Gastroesophageal sphincter (tissue), 4 donors: ENCODE results near the gene GPR17. TPM values are rescaled to one million over a fixed set of nuclear protein-coding genes. Genes with fewer than 3 reads are reported as not detected.

ENCODE experiments used
- ATAC-seq: fragments of 150-250 bp; one replicate; pipeline ENCODE4 v1.9.1; 2016; ENCODE audit warnings: mild to moderate bottlenecking, moderate library complexity
- H3K27ac ChIP-seq, 4 donors: fragments of 200-600 bp; sonication (generic) in 3 of 4; 1 replicate in 3 of 4; 2 replicates in 1 of 4; pipeline ENCODE4 v1.5.1; 2016 to 2019
- H3K27me3 ChIP-seq: fragments of 200-600 bp; sonication (generic); one replicate; pipeline ENCODE4 v1.5.1; 2019
- H3K36me3 ChIP-seq, 2 donors: fragments of 200-600 bp; sonication (generic); one replicate each; pipeline ENCODE4 v1.5.1; 2019; ENCODE audit warnings: control low read depth in 1 of 2
- H3K4me1 ChIP-seq, 3 donors: fragments of 200-600 bp; sonication (generic); 1 replicate in 2 of 3; 2 replicates in 1 of 3; pipeline ENCODE4 v1.5.1; 2016 to 2019; ENCODE audit warnings: control low read depth in 2 of 3
- H3K4me3 ChIP-seq, 2 donors: fragments of 200-600 bp; sonication (generic); one replicate each; pipeline ENCODE4 v1.5.1; 2019; ENCODE audit warnings: mild to moderate bottlenecking in 1 of 2, moderate library complexity in 1 of 2
- H3K9me3 ChIP-seq, 3 donors: fragments of 200-600 bp; sonication (generic); one replicate each; pipeline ENCODE4 v1.5.1; 2017 to 2019; ENCODE audit warnings: control low read depth in 2 of 3
- CTCF ChIP-seq, 4 experiments: fragments of 200-600 bp in 2 of 4; fragments of 450-650 bp in 2 of 4; sonication (generic) in 1 of 4; IDR thresholded peaks; one replicate each; pipeline ENCODE4 v1.5.1; 2017 to 2019; ENCODE audit warnings: antibody characterized with exemption in 4 of 4, mild to moderate bottlenecking in 2 of 4, moderate library complexity in 2 of 4
- EP300 ChIP-seq: sonication (generic); formaldehyde crosslinking; IDR thresholded peaks from one replicate; pipeline ENCODE4 v1.6.1; 2017; ENCODE audit warnings: antibody characterized with exemption, mild to moderate bottlenecking
- POLR2A ChIP-seq, 2 donors: fragments of 450-650 bp; IDR thresholded peaks; one replicate each; pipeline ENCODE4 v1.6.1; 2017; ENCODE audit warnings: antibody characterized with exemption in 2 of 2, mild to moderate bottlenecking in 2 of 2, moderate library complexity in 1 of 2
- POLR2AphosphoS5 ChIP-seq: sonication (generic); formaldehyde crosslinking; IDR thresholded peaks from one replicate; pipeline ENCODE4 v1.6.1; 2017; ENCODE audit warnings: antibody characterized with exemption
- WGBS, 2 donors: methylation state at CpG; one replicate each; pipeline ENCODE4 v1.1.5; 2018; ENCODE audit warnings: low coverage in 1 of 2; 5-methylcytosine and 5-hydroxymethylcytosine counted together
- total RNA-seq, 4 donors: library from RNA; depleted of rRNA; stranded (reverse); fragments of >200 nt; gene quantifications; one replicate each; pipeline ENCODE4 v1.1.0, GENCODE V29; 2016

The GPR17 gene
- total RNA-seq, 4 donors from 2014 or later = 0.35 TPM; not detected in 3

GRCh38 chr2:127619877-127620705, 25.9 kb upstream of the GPR17 start:
- ATAC-seq = no peak
- Histone ChIP-seq H3K4me3 (no peak overlapping the region), H3K36me3 (no peaks in the 10 kb centered on the region), H3K9me3 (no peaks in the 10 kb centered on the region), H3K27ac (no peak overlapping the region), H3K4me1 (no peaks in the 10 kb centered on the region), H3K27me3 (peaks cover 49% of the 10 kb centered on the region)
- 61% methylated on average over 8 of the region's 16 CpGs; no CpG with 5 or more reads in 1 of the 2 donors for WGBS, 2 donors
- TF ChIP-seq EP300 (no peak), POLR2A (IDR thresholded peaks at IDR 0.05) (no peak), CTCF (IDR thresholded peaks at IDR 0.05) (no peak), POLR2AphosphoS5 (no peak)

- ATAC-seq = no peak
- Histone ChIP-seq H3K4me1 (no peaks in the 10 kb centered on the region), H3K36me3 (no peaks in the 10 kb centered on the region), H3K4me3 (no peak overlapping the region), H3K27ac (no peak overlapping the region), H3K9me3 (no peaks in the 10 kb centered on the region), H3K27me3 (peaks cover 57% of the 10 kb centered on the region)
- TF ChIP-seq CTCF (IDR thresholded peaks at IDR 0.05) (no peak), EP300 (no peak), POLR2AphosphoS5 (no peak), POLR2A (IDR thresholded peaks at IDR 0.05) (no peak)
- WGBS, 2 donors = 46 to 93% methylated on average over 3 of the region's 3 CpGs
Measured at GRCh38 chr2:127620866-127621265, 25.1 kb upstream of the GPR17 start.

- Histone ChIP-seq H3K27ac (no peak overlapping the region), H3K4me1 (no peaks in the 10 kb centered on the region), H3K9me3 (no peaks in the 10 kb centered on the region), H3K36me3 (no peaks in the 10 kb centered on the region), H3K27me3 (peaks cover 68% of the 10 kb centered on the region), H3K4me3 (no peak overlapping the region)
- WGBS, 2 donors = 89% methylated on average over 4 of the region's 15 CpGs; no CpG with 5 or more reads in 1 of the 2 donors
- TF ChIP-seq CTCF (IDR thresholded peaks at IDR 0.05) = no peak
- no peak for TF ChIP-seq EP300
- no peak for TF ChIP-seq POLR2AphosphoS5
- TF ChIP-seq POLR2A (IDR thresholded peaks at IDR 0.05) = no peak
- ATAC-seq = no peak
Measured at GRCh38 chr2:127621981-127622431, 23.9 kb upstream of the GPR17 start.

GRCh38 chr2:127622561-127623387, 23.2 kb upstream of the GPR17 start:
- ATAC-seq = no peak
- H3K4me3 ChIP-seq = no peak overlapping the region
- no peak overlapping the region for H3K27ac ChIP-seq
- peaks cover 76% of the 10 kb centered on the region for H3K27me3 ChIP-seq
- no peaks in the 10 kb centered on the region for H3K4me1 ChIP-seq
- no peaks in the 10 kb centered on the region for H3K36me3 ChIP-seq
- TF ChIP-seq CTCF (IDR thresholded peaks at IDR 0.05) = no peak
- TF ChIP-seq POLR2A (IDR thresholded peaks at IDR 0.05) = no peak
- no peak for TF ChIP-seq POLR2AphosphoS5
- TF ChIP-seq EP300 = no peak
- 87% methylated on average over 8 of the region's 21 CpGs; no CpG with 5 or more reads in 1 of the 2 donors for WGBS, 2 donors
- H3K9me3 ChIP-seq = no peaks in the 10 kb centered on the region
